OCI-LY7 (cell line): Measurements from ENCODE around the gene ZNF552.
"Not testable (repeated sequence)": the region's sequence is repeated elsewhere in the genome, so short reads cannot be mapped to it uniquely, and the experiment has no call there.

ENCODE experiments used
- CTCF ChIP-seq: fragments of 200-600 bp; sonication (generic); conservative IDR thresholded peaks from 2 replicates; pipeline ENCODE4 v1.5.1; 2014; ENCODE audit warnings: mild to moderate bottlenecking, antibody characterized with exemption, low read length, moderate library complexity, mixed read lengths
- EZH2phosphoT487 ChIP-seq: fragments of 200-600 bp; sonication (generic); IDR thresholded peaks from 2 replicates; pipeline ENCODE4 v1.6.1; 2018; ENCODE audit warnings: low read depth, borderline replicate concordance, mild to moderate bottlenecking, mixed run types, antibody characterized with exemption, low read length, moderate library complexity, mixed read lengths

GRCh38 chr19:57849162-57849665, 34.5 kb upstream of the ZNF552 start:
- TF ChIP-seq EZH2phosphoT487, CTCF: not testable (repeated sequence)
